Non-pigmented ciliary epithelial cell (primary cell): ENCODE results near the gene RRM1.
"Not testable (repeated sequence)": the region's sequence is repeated elsewhere in the genome, so short reads cannot be mapped to it uniquely, and the experiment has no call there.

Experiments
- DNase-seq: peaks from one replicate; pipeline ENCODE4 v3.0.0-alpha.2; 2010; ENCODE audit warnings: low read depth

Gene RRM1

GRCh38 chr11:4083198-4083597 lies 11.4 kb upstream of the RRM1 start:
- no peak for DNase-seq

GRCh38 chr11:4084406-4085125 lies 10.0 kb upstream of the RRM1 start:
- DNase-seq = no peak

- no peak for DNase-seq
Observed at GRCh38 chr11:4085575-4085974, 9.0 kb upstream of the RRM1 start.

- DNase-seq = no peak
Observed at GRCh38 chr11:4086575-4087353, 7.8 kb upstream of the RRM1 start.

GRCh38 chr11:4087551-4087950 lies 7.0 kb upstream of the RRM1 start:
- no peak for DNase-seq

GRCh38 chr11:4090258-4090657 lies 4.3 kb upstream of the RRM1 start:
- DNase-seq = no peak

GRCh38 chr11:4092026-4092425 lies 2.6 kb upstream of the RRM1 start:
- DNase-seq = no peak

GRCh38 chr11:4093519-4094347 lies 866 bp upstream of the RRM1 start:
- no peak for DNase-seq

GRCh38 chr11:4095509-4096230 lies 1.1 kb downstream of the RRM1 start:
- DNase-seq = peak; percentile 55

- no peak for DNase-seq
Observed at GRCh38 chr11:4098026-4098621, 3.5 kb downstream of the RRM1 start.

GRCh38 chr11:4102711-4103110 lies 8.1 kb downstream of the RRM1 start:
- DNase-seq = no peak

- no peak for DNase-seq
Observed at GRCh38 chr11:4103269-4103668, 8.7 kb downstream of the RRM1 start.

- DNase-seq = no peak
Observed at GRCh38 chr11:4105916-4106315, 11.3 kb downstream of the RRM1 start.

- DNase-seq = no peak
Observed at GRCh38 chr11:4111834-4112233, 17.2 kb downstream of the RRM1 start.

GRCh38 chr11:4115128-4115527 lies 20.5 kb downstream of the RRM1 start:
- DNase-seq = no peak

GRCh38 chr11:4118107-4118506 lies 23.5 kb downstream of the RRM1 start:
- DNase-seq = no peak

GRCh38 chr11:4123218-4123617 lies 28.6 kb downstream of the RRM1 start:
- no peak for DNase-seq

GRCh38 chr11:4125141-4125540 lies 30.5 kb downstream of the RRM1 start:
- peak; percentile 8 for DNase-seq

- DNase-seq = no peak
Observed at GRCh38 chr11:4127357-4127756, 32.8 kb downstream of the RRM1 start.

GRCh38 chr11:4130219-4130618 lies 35.6 kb downstream of the RRM1 start:
- DNase-seq = not testable (repeated sequence)

- peak; percentile 31 for DNase-seq
Observed at GRCh38 chr11:4134806-4135205, 40.2 kb downstream of the RRM1 start.

- DNase-seq = no peak
Observed at GRCh38 chr11:4138497-4138896, 43.9 kb downstream of the RRM1 start.
